Measurements from ENCODE around the gene DMRTC2. TPM values are rescaled to one million over a fixed set of nuclear protein-coding genes. Genes with fewer than 3 reads are reported as not detected.
A peak's percentile ranks its signal among the peaks of the same experiment; 100 is the strongest.

DMRTC2 gene
- polyA plus RNA-seq, 12 donors = not detected

DNA sequence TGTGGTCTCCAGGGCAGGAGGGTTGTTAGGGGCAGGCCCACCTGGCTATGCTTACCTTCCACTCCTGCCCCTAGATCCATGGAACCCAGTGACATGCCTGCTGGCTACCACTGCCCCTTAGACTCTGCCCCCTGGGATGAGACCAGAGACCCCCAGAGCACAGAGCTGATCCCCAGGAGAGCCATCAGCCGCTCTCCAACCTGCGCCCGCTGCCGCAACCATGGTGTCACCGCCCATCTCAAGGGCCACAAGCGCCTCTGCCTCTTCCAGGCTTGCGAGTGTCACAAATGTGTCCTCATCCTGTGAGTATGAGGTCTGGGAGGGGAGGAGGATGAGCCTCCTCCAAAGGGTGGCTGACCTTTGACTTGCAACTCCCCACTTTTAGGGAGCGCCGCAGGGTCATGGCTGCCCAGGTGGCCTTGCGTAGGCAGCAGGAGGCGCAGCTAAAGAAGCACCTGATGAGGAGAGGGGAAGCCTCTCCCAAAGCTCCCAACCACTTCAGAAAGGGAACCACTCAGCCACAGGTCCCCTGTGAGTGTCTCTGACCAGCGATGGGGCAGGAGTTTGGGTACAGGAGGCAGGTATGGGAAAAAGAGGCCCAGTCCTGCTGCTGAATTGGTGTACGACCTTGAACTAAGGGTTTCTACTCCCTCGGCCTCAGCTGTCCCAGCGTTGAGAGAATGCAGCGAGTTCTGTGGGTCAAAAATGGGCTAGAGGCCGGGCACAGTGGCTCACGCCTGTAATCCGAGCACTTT, 2.7 kb downstream of the DMRTC2 start:
- DNase-seq = no peak

DNA sequence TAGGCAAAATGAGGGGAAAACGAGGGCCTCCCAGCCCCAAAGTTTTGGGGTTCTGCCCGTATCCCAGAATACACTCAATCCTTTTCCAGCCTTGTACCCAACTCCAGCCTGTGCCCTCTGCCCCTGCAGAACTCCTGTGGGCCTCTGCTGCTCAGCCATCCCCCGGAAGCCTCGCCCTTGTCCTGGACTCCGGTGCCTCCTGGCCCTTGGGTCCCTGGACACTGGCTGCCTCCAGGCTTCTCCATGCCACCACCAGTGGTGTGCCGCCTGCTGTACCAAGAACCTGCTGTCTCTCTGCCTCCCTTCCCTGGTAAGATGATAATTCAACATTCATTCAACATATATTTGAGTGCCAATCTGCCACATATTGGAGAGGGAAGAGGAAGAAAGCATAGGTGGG, 3.8 kb downstream of the DMRTC2 start:
- DNase-seq = no peak

DNA sequence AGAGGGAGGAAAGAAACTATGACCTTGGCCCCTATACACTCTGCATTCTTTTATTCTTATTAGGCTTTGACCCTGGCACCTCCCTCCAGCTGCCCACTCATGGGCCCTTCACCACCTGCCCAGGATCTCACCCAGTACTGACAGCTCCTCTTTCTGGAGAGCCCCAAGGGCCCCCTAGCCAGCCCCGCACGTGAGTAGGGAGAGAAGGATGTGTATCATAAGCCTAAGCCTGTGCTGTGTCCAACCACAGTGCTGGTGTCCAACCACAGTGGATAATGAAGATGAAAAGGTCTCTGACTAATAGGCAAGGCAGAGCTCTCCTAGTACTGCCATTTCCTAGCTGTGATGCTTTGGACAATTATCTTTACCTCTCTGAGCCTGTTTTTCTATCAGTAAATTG, 4.2 kb downstream of the DMRTC2 start:
- DNase-seq = no peak

DNA sequence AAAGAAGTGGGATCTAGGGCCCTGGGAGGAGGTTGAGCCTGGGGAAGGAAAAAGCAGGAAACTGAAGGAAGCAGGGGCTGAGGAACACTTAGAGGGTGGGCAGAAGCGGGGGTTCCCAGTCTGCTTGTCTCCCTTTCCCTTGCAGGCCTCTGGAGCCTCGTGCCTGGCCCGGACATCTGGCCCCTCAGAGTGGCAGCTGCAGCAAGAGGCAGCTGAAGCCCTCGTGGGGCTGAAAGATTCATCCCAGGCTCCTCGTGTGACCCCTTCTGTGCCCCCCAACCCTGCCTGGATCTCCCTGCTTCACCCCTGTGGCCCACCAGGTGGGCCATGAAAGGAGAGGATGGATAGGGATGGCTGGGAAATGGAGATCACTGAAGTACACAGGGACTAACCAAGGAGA, 5.5 kb downstream of the DMRTC2 start:
- no peak for DNase-seq

DNA sequence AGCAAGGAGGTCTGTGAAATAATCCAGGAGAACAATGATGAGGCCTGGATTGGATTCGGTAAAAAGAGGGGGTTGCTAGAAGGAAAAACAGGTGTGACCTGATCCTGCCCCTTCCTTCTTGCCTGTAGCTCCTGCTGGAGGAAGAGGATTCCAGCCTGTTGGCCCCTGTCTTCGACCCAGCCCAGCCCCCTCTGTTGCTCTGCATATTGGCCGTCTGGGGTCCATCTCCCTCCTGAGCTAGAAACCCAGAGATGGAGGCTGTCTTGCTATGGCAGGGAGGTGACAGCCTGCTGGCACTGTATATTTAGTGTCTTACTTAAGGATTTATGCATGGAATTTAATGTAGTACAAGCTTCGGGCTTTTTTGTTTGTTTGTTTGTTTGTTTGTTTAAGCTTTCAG, 6.6 kb downstream of the DMRTC2 start:
- DNase-seq = no peak

DNA sequence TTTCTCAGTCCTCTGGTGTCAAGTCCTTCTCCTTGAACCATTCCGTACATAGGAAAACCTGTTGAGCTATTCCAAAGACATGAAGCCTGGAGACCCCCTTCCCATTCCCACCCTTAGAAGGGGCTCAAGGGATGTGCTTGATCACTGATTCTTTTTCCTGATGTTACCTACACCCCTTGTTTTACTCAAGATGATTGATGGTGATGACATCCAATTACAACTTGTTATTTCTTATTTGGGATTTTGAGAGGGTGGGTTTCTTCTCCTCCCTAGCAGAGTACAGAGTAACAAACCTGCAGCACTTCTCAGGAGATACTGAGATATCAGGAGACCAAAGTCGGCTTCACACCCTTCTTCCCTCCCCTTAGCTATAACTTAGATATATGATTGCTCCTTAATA, 8.5 kb downstream of the DMRTC2 start:
- DNase-seq = no peak

DNA sequence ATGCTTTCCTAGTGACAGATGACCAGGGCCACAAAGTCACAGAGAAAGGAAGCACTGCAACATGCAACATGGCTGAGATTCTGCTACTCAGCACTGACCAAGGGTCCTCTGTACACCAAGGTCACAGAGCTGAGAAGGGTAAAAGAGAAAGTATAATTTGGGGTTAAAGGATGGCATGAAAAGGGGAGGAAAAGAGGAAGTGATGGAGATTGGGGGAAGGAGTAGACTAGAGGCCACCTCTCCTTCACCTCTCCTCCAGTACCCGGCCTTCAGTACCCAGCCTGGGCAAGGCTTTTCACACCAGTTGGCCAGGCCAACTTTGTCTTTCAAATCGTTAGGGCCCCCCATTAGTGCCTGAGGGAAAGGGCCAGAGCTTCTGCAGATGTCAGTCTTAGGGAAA, 8.9 kb downstream of the DMRTC2 start:
- DNase-seq = no peak

DNA sequence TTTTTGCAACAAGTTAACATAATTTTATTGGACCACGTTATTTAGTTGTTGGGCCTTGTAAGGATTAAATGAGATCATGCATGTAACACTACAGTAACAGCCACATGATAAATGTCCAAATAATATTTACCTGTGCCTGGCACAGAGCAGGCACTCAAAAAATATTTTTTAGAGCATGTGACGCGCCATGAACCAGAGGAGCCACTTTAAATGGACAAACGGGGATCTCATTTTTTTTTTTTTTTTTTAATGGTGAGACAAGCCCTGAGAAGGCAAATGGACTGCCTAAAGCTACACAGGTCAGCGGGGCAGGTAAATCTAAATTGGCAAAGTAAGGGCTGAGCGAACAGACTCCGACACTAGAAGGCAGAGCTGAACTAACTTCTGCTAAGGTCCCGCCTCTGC, 14.4 kb downstream of the DMRTC2 start:
- no peak for DNase-seq

DNA sequence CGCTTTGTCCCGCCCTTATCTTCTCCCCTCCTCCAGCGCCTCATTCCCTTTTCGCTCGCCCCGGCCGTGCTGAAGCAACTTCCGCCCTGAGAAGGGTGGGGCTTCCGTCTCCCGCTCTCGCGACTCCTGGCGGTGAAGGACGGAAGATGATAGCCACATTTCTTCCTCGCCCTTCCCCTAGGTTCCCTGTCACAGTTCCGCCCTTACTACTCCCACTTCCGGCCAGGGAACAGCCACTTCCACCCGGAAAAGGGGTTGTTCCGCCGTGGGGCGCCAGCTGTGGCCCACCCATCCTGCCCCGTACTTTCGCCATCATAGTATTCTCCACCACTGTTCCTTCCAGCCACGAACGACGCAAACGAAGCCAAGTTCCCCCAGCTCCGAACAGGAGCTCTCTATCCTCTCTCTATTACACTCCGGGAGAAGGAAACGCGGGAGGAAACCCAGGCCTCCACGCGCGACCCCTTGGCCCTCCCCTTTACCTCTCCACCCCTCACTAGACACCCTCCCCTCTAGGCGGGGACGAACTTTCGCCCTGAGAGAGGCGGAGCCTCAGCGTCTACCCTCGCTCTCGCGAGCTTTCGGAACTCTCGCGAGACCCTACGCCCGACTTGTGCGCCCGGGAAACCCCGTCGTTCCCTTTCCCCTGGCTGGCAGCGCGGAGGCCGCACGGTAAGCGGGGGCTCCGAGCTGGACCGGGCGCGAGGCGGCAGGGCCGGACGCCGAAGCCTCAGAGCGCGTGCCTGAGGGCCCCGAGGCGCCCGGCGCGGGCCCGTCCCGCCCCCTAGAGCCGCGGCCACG, 15.0 kb downstream of the DMRTC2 start, which contains the start of gene RPS19:
Gene RPS19 (plus strand): TSS at position 638 of the 801 bp plus-strand sequence. CDS start 520 bp downstream, outside the sequence.
- peak; percentile 100 for DNase-seq

DNA sequence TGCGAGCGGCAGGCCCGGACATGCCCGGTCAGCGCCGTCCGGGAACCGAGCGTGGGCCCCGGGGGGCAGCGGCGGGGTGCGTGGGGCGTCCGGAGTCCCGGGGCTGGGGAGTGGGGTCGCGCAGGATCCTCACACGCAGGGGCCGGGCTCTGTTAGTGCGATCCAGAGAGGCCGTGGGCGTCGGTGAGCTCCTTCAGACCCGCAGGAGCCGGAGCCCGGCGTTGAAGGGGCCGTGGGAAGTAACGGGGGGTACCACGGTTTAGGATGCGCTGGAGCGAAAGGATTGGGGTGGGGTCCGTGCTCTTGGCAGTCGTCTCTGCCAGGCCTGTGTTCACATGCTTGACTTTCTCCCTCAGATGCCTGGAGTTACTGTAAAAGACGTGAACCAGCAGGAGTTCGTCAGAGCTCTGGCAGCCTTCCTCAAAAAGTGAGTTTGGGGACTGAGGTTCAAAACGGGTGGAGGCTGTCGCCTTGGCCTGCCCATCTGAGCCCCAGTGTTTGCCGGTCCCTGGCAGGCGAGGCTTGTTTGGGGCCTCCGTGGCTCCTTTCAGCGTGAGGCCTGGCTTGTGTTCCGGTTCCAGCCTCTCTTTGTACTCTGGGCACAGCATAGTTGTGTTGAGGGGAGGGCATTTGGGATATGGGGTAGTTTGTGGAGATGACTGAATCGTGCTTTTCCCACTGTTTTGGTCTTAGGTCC, 15.7 kb downstream of the DMRTC2 start:
- DNase-seq = no peak

DNA sequence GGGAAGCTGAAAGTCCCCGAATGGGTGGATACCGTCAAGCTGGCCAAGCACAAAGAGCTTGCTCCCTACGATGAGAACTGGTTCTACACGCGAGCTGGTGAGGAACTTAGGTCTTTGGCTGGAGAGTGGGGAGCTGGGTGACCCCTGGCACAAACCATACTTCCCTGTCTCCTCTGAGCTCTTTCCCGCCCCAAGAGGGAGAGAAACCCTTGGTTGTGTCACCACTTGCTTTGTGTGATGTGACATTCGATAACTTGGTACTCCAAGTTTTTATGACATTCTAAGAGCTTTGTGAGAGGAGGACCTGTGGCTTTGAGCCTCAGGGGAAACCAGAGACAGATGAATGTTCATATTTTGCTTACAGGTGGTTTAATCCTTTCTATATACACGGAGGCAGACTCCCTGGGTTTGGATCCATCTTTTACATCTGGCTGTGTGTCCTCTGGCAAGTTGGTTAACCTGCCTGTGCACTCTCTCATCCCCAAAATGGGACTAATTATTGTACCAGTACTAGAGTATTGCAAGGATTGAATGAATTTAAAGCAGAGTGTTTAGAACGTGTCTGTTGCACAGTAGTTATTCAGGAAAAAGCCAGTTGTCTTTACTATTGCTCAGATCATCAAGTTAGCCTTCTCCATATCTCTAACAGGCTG, 16.4 kb downstream of the DMRTC2 start:
- DNase-seq = no peak

DNA sequence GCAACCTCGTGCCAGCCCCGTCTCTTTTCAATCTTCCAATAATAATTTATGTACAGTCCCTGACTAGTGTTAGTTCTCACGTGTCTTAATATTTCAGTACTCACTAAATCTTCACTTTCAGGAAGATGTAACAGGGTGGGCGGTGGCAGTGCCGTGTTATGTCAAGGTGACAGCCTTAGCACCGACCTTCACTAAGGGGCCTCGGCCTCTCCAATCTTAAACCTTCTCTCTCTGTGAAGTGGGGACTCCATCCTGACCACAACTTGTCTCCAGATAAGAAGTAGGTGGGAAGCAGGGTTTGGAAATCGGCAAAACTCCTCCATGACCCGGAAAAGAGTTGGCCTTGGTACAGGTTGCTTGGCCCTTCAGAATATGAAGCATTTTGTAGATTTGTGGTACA, 17.0 kb downstream of the DMRTC2 start:
- DNase-seq = no peak

DNA sequence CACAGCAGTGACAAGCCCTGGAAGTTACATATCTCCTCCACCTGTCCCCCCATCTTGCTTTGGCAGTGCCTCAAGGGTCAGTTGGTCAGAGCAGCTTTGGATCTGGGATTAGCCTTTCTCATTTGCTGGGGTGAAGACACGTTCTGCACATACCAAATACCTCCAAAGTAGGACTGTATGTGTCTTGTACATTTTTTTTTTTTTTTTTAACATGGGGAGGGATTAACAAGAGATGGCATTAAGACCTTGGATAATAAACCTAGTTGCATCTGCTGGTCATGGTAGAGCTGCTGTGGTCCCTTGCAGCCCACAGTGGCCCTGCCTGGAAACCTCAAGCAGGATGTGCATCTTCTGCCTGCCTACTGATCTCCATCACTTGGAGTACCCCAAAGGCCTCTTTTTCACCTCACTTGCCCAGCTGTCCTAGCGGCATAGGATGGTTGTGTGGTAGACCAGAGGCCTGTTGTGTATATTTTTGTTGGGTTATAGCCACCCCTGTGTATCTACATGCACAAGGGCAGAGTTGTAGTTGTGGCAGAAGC, 17.7 kb downstream of the DMRTC2 start:
- DNase-seq = no peak

DNA sequence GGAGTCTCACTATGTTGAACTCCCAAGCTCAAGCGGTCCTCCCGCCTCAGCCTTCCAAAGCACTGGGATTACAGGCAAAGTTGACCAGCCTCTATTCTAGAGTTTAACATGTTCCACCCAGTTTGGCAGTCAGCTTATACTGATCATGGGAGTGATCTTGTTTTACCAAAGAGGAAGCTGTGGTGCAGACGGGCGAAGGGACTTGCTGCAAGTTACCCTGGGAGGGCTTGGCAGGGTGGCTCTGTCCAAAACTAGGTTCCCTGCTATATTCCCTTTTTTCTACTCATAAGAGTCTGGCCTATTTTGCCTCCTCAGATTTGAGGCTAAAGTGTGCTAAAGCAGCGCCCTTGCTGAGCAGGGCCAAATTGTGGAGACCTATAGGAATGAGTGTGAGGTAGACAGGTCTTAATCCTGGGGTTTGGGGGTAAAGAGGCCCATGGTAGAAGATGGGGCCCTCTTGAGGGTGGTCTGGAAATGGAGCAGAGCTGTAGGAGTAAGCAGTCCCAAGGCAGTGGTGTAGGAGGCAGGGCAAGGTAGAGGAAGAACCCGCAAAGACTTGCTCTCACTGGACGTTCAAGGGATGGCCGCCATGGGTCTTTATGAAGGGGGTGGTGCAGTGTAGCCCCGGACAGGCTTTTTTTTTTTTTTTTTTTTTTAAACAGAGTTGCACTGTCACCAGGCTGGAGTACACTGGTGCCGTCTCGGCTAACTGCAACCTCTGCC, 18.5 kb downstream of the DMRTC2 start:
- no peak for DNase-seq

DNA sequence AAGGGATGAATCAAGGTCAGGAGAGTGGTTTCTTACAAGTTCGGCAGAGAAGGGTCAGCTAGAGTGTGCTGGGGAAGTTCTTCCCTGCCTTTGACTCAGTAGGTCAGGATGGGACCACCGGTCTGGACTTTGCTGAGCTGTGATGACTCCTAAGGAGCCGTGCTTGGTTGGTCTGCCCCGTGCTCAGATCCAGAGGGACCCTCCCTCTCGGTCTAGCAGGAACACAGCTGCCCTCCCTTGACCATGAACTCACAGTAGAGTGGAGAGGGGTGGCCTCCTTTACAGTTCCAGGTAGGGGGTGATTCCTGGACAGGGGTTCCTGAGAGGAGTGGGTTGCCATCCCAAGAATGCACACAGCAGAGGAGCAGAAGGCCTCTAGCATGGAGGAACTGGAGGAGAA, 19.5 kb downstream of the DMRTC2 start:
- DNase-seq = no peak

DNA sequence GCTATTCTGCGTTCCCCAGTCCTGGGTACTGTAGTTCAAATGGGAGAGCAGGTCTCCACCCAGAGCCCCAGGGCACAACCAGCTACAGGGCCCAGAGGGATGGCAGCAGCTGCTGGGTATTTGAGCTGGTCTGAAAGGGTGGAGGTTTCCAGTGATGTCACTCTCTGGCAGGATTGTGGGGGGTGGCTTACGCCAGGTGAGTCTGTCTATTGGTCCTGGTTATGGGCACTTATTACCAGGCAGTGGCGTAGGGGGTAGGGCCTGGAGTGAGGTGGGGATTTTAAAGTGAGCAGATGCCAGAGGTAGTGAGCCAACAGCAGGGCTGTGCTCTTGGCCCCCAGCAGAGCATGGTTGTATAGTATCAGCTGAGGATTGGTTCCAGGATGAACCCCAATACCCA, 21.4 kb downstream of the DMRTC2 start:
- DNase-seq = no peak

DNA sequence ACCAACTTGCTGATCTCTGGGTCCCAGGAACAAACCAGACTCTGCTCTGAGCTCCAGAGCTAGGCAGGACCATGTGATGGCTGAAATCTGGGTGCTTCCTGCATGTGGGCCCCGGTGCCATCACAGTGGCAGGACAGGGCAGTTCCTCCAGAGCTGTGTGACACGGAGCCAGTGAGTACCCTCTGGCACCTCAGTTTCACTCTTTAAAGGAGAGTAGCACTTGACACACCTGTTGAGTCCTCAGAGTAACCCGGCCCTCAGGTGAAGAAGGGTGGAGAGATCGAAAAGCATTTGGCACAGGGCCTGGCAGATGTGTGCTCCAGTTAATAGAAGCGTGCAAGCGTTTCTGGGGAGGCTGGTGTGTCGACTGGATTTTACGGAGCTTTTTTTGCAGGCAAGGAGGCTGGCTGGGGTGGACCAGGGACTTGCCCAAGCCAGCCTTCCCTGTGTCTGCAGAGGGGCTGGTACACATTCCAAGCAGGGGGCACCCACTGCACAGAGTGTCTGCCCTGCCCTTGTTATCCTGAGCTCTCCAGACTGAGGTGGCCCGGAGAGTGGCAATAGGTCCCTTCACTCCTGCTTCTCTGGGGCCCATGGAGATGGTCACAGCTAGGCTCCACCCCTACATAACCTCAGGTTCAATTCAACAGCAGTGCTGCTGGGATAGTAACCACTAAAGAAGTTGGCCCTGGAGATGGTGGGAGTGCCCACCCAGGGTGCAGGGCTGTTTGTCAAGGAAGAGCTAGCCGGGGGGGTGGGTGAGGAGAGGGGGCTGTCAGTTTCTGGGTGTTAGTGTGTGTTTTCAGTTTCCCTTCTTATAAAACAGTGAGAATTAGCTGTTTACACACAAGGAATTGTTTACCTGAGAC, 23.5 kb downstream of the DMRTC2 start:
- no peak for DNase-seq

DNA sequence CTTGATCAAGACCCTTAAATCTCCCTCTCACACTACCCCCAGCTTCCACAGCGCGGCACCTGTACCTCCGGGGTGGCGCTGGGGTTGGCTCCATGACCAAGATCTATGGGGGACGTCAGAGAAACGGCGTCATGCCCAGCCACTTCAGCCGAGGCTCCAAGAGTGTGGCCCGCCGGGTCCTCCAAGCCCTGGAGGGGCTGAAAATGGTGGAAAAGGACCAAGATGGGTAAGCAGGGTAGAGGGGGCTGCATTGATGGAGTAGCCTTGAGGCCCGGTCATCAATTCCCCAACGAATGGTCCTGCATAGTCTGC, 24.1 kb downstream of the DMRTC2 start:
- no peak for DNase-seq

DNA sequence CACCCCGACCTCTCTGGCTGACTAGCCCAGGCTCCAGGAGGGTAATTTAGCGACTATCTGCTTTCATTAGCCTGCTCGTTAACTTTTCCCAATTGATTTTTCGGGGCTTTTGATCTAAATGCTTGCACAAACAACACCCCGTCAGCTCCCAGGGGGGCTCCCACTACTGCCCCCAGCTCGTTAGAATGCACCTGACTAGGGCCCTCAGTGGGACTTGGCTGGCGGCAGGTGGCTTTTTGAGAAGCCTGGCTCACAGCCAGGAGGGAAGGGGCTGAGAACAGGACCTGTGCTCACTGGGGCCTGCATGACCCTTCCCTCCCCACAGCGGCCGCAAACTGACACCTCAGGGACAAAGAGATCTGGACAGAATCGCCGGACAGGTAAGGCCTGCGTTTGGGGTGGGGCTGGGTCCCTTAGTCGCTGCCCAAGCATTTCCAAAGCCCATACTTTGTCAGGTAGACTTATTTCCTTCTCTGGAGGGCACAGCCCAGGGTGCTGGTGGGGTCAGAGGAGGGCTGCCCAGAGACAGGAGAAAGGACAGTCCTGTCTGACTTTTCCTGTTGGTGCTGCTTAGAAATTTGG, 24.6 kb downstream of the DMRTC2 start:
- DNase-seq = no peak

DNA sequence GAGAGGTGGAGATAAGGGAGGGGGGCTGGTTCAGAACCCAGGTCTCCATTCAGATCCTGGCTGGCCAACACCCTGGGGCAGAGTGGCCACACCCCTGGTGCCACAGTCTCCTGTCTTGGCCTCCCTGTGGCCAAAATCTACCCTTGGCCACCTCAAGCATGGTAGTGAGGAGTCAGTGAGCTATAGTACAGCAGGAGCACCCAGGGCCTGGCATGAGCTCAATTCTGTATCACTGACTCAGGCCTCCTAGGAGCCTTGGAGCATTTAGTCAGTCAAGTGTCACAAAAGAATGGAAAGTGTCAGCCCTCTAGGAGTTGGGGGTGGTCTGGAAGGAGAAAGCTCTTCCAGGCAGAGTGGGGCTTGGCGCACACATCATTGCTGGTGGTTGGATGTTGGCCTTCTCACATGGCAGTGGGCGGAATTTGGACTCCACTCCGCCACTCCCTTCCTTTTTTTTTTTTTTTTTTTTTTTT, 25.6 kb downstream of the DMRTC2 start:
- no peak for DNase-seq
